Endodermal cell (in vitro differentiated cells): ENCODE measurements around the gene EBPL. TPM values are rescaled to one million over a fixed set of nuclear protein-coding genes. Genes with fewer than 3 reads are reported as not detected.
"Not testable (repeated sequence)": the region's sequence is repeated elsewhere in the genome, so short reads cannot be mapped to it uniquely, and the experiment has no call there.

ENCODE experiments used
- DNase-seq: peaks from one replicate; pipeline ENCODE4 v3.0.0-alpha.2; 2017
- H3K27ac ChIP-seq: 2 replicates; pipeline ENCODE4 v1.5.1; 2013; ENCODE audit warnings: mild to moderate bottlenecking, low read depth, low read length, moderate library complexity
- H3K27me3 ChIP-seq: 2 replicates; pipeline ENCODE4 v1.6.1; 2013; ENCODE audit warnings: mild to moderate bottlenecking, low read length, moderate library complexity; ENCODE audit not compliant: insufficient read depth, control insufficient read depth, poor library complexity, severe bottlenecking
- H3K36me3 ChIP-seq: 2 replicates; pipeline ENCODE4 v1.7.0; 2013; ENCODE audit warnings: mild to moderate bottlenecking, low read length, moderate library complexity; ENCODE audit not compliant: control insufficient read depth, insufficient read depth
- H3K4me1 ChIP-seq: one replicate; pipeline ENCODE4 v1.7.0; 2013; ENCODE audit warnings: low read length; ENCODE audit not compliant: control insufficient read depth, insufficient read depth
- H3K4me3 ChIP-seq: 2 replicates; pipeline ENCODE4 v1.5.1; 2013; ENCODE audit warnings: mild to moderate bottlenecking, low read length, moderate library complexity
- H3K9ac ChIP-seq: 2 replicates; pipeline ENCODE4 v1.6.1; 2013; ENCODE audit warnings: mild to moderate bottlenecking, low read length, moderate library complexity; ENCODE audit not compliant: poor library complexity, severe bottlenecking; ENCODE audit errors: extremely low read depth
- H3K9me3 ChIP-seq: 2 replicates; pipeline ENCODE4 v1.6.1; 2013; ENCODE audit warnings: mild to moderate bottlenecking, low read length, moderate library complexity; ENCODE audit not compliant: control insufficient read depth
- H3K27ac Mint-ChIP-seq: 2 replicates; pipeline ENCODE4 v1.8.0; 2020; ENCODE audit warnings: mixed read lengths
- H3K27me3 Mint-ChIP-seq: 2 replicates; pipeline ENCODE4 v1.8.0; 2021; ENCODE audit warnings: mild to moderate bottlenecking, mixed read lengths; ENCODE audit not compliant: insufficient read depth
- H3K36me3 Mint-ChIP-seq: 2 replicates; pipeline ENCODE4 v1.8.0; 2020; ENCODE audit warnings: low read depth, mixed read lengths
- H3K4me1 Mint-ChIP-seq: 2 replicates; pipeline ENCODE4 v1.8.0; 2020; ENCODE audit warnings: mixed read lengths
- H3K4me3 Mint-ChIP-seq: 2 replicates; pipeline ENCODE4 v1.8.0; 2020; ENCODE audit warnings: mild to moderate bottlenecking, moderate library complexity, mixed read lengths
- H3K9me3 Mint-ChIP-seq: 2 replicates; pipeline ENCODE4 v1.8.0; 2020; ENCODE audit warnings: mild to moderate bottlenecking, mixed read lengths
- WGBS, 2 experiments: methylation state at CpG; one replicate each; pipeline versions ENCODE4 v1.1.5 to v1.1.7; 2013; ENCODE audit warnings: missing lambda C conversion rate in 2 of 2, mixed read lengths in 1 of 2; ENCODE audit not compliant: insufficient coverage in 1 of 2, insufficient read length in 1 of 2; 5-methylcytosine and 5-hydroxymethylcytosine counted together
- total RNA-seq, 2 donors: library from RNA; stranded (reverse); fragmentation: NEBNext Ultra II Directional in 1 of 2; extraction: Animal tissue kit (Norgen Biotek cat#: 25700) in 1 of 2; gene quantifications; 2 replicates in 1 of 2; 3 replicates in 1 of 2; pipeline ENCODE4 v1.2.1, GENCODE V29; 2021
- TF ChIP-seq, protein P1 (sequence below): fragments of 200-600 bp; sonication (generic); conservative IDR thresholded peaks from 2 replicates; pipeline ENCODE4 v1.5.0; 2021; ENCODE audit warnings: antibody characterized with exemption, mild to moderate bottlenecking

The EBPL gene
- total RNA-seq, 2 donors from 2014 or later: 60.2 to 85.2 TPM

DNA sequence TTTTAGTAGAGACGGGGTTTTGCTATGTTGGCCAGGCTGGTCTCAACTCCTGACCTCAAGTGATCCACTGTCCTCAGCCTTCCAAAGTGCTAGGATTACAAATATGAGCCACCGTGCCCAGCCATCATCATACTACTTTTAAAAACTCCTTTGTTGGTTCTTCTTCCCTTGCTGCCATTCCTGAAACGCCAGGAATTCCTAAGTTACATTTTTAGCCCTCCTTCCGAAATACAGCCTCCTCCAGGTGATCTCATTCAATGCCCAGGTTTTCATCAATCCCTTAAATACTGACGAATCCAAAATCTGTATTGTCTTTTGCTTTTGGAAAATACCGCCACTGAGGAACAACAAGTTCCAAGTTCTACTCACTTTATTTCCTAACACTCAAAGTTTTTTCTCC lies 25.3 kb upstream of the EBPL start:
- Histone ChIP-seq H3K36me3 (peaks cover 77% of the 10 kb centered on the region), H3K4me3 (no peak overlapping the region), H3K4me1 (no peaks in the 10 kb centered on the region), H3K27me3 (no peaks in the 10 kb centered on the region), H3K27ac (no peak overlapping the region), H3K9ac (no peak overlapping the region), H3K9me3 (peaks cover 19% of the 10 kb centered on the region)
- 93% methylated on average over 6 of the region's 6 CpGs for WGBS, 2 experiments
- Mint-ChIP-seq H3K4me3 (no peak overlapping the region), H3K9me3 (peaks cover 8% of the 10 kb centered on the region), H3K4me1 (no peaks in the 10 kb centered on the region), H3K27ac (peak overlapping the region; percentile 33), H3K27me3 (no peaks in the 10 kb centered on the region), H3K36me3 (peaks cover 62% of the 10 kb centered on the region)
- no peak for DNase-seq
- TF ChIP-seq, protein P1, sequence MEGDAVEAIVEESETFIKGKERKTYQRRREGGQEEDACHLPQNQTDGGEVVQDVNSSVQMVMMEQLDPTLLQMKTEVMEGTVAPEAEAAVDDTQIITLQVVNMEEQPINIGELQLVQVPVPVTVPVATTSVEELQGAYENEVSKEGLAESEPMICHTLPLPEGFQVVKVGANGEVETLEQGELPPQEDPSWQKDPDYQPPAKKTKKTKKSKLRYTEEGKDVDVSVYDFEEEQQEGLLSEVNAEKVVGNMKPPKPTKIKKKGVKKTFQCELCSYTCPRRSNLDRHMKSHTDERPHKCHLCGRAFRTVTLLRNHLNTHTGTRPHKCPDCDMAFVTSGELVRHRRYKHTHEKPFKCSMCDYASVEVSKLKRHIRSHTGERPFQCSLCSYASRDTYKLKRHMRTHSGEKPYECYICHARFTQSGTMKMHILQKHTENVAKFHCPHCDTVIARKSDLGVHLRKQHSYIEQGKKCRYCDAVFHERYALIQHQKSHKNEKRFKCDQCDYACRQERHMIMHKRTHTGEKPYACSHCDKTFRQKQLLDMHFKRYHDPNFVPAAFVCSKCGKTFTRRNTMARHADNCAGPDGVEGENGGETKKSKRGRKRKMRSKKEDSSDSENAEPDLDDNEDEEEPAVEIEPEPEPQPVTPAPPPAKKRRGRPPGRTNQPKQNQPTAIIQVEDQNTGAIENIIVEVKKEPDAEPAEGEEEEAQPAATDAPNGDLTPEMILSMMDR: no peak

DNA sequence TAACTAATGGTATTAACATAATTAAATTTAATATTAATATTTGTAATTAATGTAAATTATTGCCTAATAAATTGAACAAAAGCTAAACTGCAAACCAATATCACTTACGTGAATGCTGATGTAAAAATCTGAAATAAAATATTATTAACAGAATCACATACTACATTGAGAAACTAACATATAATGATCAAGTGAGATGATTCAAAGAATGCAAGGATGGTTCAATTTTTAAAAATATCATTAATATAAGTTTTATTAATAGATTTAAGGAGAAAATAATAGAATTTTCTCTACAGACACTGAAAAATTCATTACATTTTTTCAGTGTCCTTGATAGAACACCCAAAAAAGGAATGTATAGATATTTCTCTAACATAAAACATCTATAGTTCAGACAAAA lies 23.5 kb upstream of the EBPL start:
- H3K27ac ChIP-seq: no peak overlapping the region
- peaks cover 8% of the 10 kb centered on the region for H3K9me3 Mint-ChIP-seq
- TF ChIP-seq, protein P1: no peak
- no peak for DNase-seq
- no peaks in the 10 kb centered on the region for H3K27me3 Mint-ChIP-seq
- H3K4me3 Mint-ChIP-seq: no peak overlapping the region
- H3K4me1 Mint-ChIP-seq: peaks cover 4% of the 10 kb centered on the region
- peaks cover 19% of the 10 kb centered on the region for H3K9me3 ChIP-seq
- no peak overlapping the region for H3K27ac Mint-ChIP-seq
- H3K9ac ChIP-seq: no peak overlapping the region
- H3K4me3 ChIP-seq: peak overlapping the region; percentile 26
- H3K36me3 ChIP-seq: peaks cover 71% of the 10 kb centered on the region
- H3K36me3 Mint-ChIP-seq: peaks cover 57% of the 10 kb centered on the region
- no CpG with 5 or more reads among the region's 1 CpG for WGBS, 2 experiments
- H3K4me1 ChIP-seq: no peaks in the 10 kb centered on the region
- H3K27me3 ChIP-seq: no peaks in the 10 kb centered on the region

DNA sequence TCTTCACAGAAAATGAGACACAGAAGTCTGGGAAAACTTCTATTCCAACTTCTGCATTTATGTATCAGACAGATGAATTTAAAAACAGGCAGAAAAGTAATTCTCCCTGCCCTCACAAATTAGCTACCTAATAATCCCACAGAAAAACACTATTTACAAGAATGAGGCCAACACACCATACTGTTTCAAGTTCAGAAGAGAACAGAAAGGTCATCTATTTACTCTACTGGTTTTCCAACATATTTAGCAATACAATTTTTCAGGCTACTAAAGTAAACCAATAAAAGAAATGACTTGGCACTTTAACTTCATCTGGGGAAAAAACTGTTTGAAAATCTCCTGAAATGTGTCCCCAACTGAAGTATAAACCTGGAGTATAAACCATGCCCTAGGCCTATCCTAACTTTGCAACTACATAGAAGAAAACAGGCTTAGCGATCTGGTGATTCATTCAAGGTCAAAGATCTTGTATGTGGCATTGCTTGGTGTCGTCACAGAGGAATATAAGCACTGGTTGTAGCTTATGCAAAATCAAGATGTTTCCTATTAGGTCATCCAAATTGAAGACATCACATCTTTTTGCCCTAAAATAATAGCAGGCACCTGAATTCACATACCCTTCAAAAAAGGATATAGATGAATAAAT lies 20.1 kb upstream of the EBPL start:
- Histone ChIP-seq H3K4me3 (no peak overlapping the region), H3K9ac (no peak overlapping the region), H3K4me1 (no peaks in the 10 kb centered on the region), H3K36me3 (peaks cover 62% of the 10 kb centered on the region), H3K9me3 (peaks cover 13% of the 10 kb centered on the region), H3K27me3 (no peaks in the 10 kb centered on the region), H3K27ac (no peak overlapping the region)
- Mint-ChIP-seq H3K4me3 (no peak overlapping the region), H3K27ac (peak overlapping the region; percentile 8), H3K36me3 (peaks cover 55% of the 10 kb centered on the region), H3K4me1 (peaks cover 4% of the 10 kb centered on the region), H3K9me3 (peaks cover 8% of the 10 kb centered on the region), H3K27me3 (no peaks in the 10 kb centered on the region)
- no peak for DNase-seq
- 97 to 100% methylated on average over 1 to 2 of the region's 2 CpGs for WGBS, 2 experiments
- TF ChIP-seq, protein P1: no peak

DNA sequence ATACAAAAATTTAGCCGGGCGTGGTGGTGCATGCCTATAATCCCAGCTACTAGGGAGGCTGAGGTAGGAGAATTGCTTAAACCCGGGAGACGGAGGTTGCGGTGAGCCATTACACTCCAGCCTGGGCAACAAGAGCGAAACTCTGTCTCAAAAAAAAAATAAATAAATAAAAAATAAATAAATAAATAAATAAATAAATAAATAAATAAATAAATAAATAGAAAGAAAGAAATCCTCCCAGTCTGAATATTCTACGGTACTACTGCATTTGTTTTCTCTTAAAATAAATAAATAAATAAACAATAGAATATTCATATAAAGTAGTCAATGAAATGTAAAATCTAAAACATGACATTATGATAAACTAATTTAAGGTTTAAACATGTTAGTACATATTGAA lies 13.0 kb upstream of the EBPL start:
- not testable (repeated sequence) for H3K27ac Mint-ChIP-seq, H3K4me1 ChIP-seq, H3K9me3 ChIP-seq, H3K4me3 ChIP-seq, DNase-seq, H3K4me3 Mint-ChIP-seq, H3K27me3 Mint-ChIP-seq, H3K4me1 Mint-ChIP-seq, H3K27me3 ChIP-seq, H3K9me3 Mint-ChIP-seq, H3K9ac ChIP-seq, H3K27ac ChIP-seq
- WGBS, 2 experiments: 88% methylated on average over 5 of the region's 7 CpGs; no CpG with 5 or more reads in 1 of the 2 experiments
- H3K36me3 Mint-ChIP-seq: peaks cover 61% of the 10 kb centered on the region
- peaks cover 76% of the 10 kb centered on the region for H3K36me3 ChIP-seq
